CD4-positive, alpha-beta T cell (primary cell): Measurements from ENCODE around the gene POU3F1. TPM values are rescaled to one million over a fixed set of nuclear protein-coding genes. Genes with fewer than 3 reads are reported as not detected.

Experiments used
- ATAC-seq: fragments of 200-7000 bp; cut with Tn5 transposase; one replicate; pipeline ENCODE4 v1.10.0; 2022; ENCODE audit warnings: mild to moderate bottlenecking; ENCODE audit not compliant: poor library complexity
- CTCF ChIA-PET: fragments of 350-600 bp; sonication (Branson Sonifier 250); formaldehyde crosslinking; loops from one replicate; lab custom pipeline; 2021; ENCODE audit warnings: antibody characterized with exemption, inconsistent platforms; lab: Charles Lee
- POLR2A ChIA-PET: fragments of 350-600 bp; sonication (Branson Sonifier 250); formaldehyde crosslinking; loops from one replicate; lab custom pipeline; 2021; ENCODE audit warnings: antibody characterized with exemption, inconsistent platforms; lab: Charles Lee
- DNase-seq, 14 experiments: peaks; one replicate each; pipeline ENCODE4 v3.0.0-alpha.2; 2013 to 2020; ENCODE audit warnings: mixed read lengths in 2 of 14
- H3K27ac ChIP-seq, 2 donors: one replicate each; pipeline versions ENCODE4 v1.5.1 to v1.7.0; 2013; ENCODE audit warnings: low read length in 2 of 2, low read depth in 1 of 2, mild to moderate bottlenecking in 1 of 2
- H3K27me3 ChIP-seq, 2 experiments: 1 replicate in 1 of 2; 2 replicates in 1 of 2; pipeline versions ENCODE4 v1.6.1 to v1.7.0; 2013; ENCODE audit warnings: low read length in 2 of 2, control low read depth in 1 of 2, mild to moderate bottlenecking in 1 of 2, moderate library complexity in 1 of 2; ENCODE audit not compliant: insufficient read depth in 2 of 2, control insufficient read depth in 1 of 2
- H3K36me3 ChIP-seq: one replicate; pipeline ENCODE4 v1.6.1; 2013; ENCODE audit warnings: low read length, control low read depth; ENCODE audit not compliant: insufficient read depth
- H3K4me1 ChIP-seq: one replicate; pipeline ENCODE4 v1.6.1; 2013; ENCODE audit warnings: low read length, control low read depth; ENCODE audit not compliant: insufficient read depth
- H3K4me3 ChIP-seq: one replicate; pipeline ENCODE4 v1.5.1; 2013; ENCODE audit warnings: mild to moderate bottlenecking, low read length, moderate library complexity
- H3K9me3 ChIP-seq, 2 experiments: 1 replicate in 1 of 2; 2 replicates in 1 of 2; pipeline versions ENCODE4 v1.6.1 to v1.7.0; 2013; ENCODE audit warnings: low read length in 2 of 2, mild to moderate bottlenecking in 2 of 2, control low read depth in 1 of 2, moderate library complexity in 1 of 2; ENCODE audit not compliant: control insufficient read depth in 1 of 2, insufficient read depth in 1 of 2
- H3K27ac Mint-ChIP-seq: one replicate; pipeline ENCODE4 v1.8.0; 2020; ENCODE audit warnings: mixed read lengths
- H3K27me3 Mint-ChIP-seq: one replicate; pipeline ENCODE4 v1.8.0; 2021; ENCODE audit warnings: mixed read lengths
- H3K36me3 Mint-ChIP-seq: one replicate; pipeline ENCODE4 v1.8.0; 2021; ENCODE audit warnings: low read depth, mixed read lengths
- H3K4me1 Mint-ChIP-seq: one replicate; pipeline ENCODE4 v1.8.0; 2021; ENCODE audit warnings: low read depth, mixed read lengths
- H3K4me3 Mint-ChIP-seq: one replicate; pipeline ENCODE4 v1.8.0; 2020; ENCODE audit warnings: mild to moderate bottlenecking, mixed read lengths
- H3K9me3 Mint-ChIP-seq: one replicate; pipeline ENCODE4 v1.8.0; 2020; ENCODE audit warnings: mixed read lengths
- CTCF ChIP-seq: fragments of 200-600 bp; IDR thresholded peaks from one replicate; pipeline ENCODE4 v1.8.0; 2022; ENCODE audit warnings: antibody characterized with exemption, mild to moderate bottlenecking
- intact Hi-C, 2 experiments: fragments of 100-400 bp; cut with DNase I in 1 of 2; cut with micrococcal nuclease in 1 of 2; formaldehyde crosslinking; loops; one replicate each; pipeline versions ENCODE4 v1.15.1 to v1.9.0; 2023 to 2025; cut with DNase I, micrococcal nuclease
- total RNA-seq, 174 experiments: library from RNA in 2 of 174; stranded (reverse) in 2 of 174; gene quantifications; one replicate each; pipeline ENCODE4 v1.2.3 and lab custom pipeline; 2021 to 2026

Gene POU3F1
- total RNA-seq, 2 experiments from 2014 or later = 0.22 to 0.27 TPM

GRCh38 chr1:38079019-38079418 is 32.4 kb upstream of the POU3F1 start:
- DNase-seq (no peak), ATAC-seq (no peak)
- H3K27ac ChIP-seq = no peak overlapping the region
- Mint-ChIP-seq H3K4me3 (no peak overlapping the region), H3K36me3 (no peaks in the 10 kb centered on the region), H3K27me3 (peaks cover 4% of the 10 kb centered on the region), H3K9me3 (no peaks in the 10 kb centered on the region), H3K27ac (no peak overlapping the region), H3K4me1 (no peaks in the 10 kb centered on the region)
- H3K4me1 ChIP-seq = no peaks in the 10 kb centered on the region
- intact Hi-C loops = no loop called here
- H3K27me3 ChIP-seq = no peaks in the 10 kb centered on the region
- no peak overlapping the region for H3K4me3 ChIP-seq
- ChIA-PET POLR2A (no interaction called here), CTCF (no interaction called here)
- no peak for TF ChIP-seq CTCF
- no peaks in the 10 kb centered on the region for H3K36me3 ChIP-seq
- H3K9me3 ChIP-seq = no peaks in the 10 kb centered on the region

GRCh38 chr1:38077523-38078147 is 31.0 kb upstream of the POU3F1 start:
- CTCF ChIA-PET = no interaction called here
- H3K27ac Mint-ChIP-seq = no peak overlapping the region
- Histone ChIP-seq H3K4me1 (no peaks in the 10 kb centered on the region), H3K9me3 (no peaks in the 10 kb centered on the region), H3K27ac (no peak overlapping the region), H3K36me3 (no peaks in the 10 kb centered on the region), H3K4me3 (no peak overlapping the region), H3K27me3 (peaks cover 0 to 5% of the 10 kb centered on the region in 2 experiments)
- intact Hi-C loops = no loop called here
- DNase-seq (no peak), ATAC-seq (no peak)
- no peak overlapping the region for H3K4me3 Mint-ChIP-seq
- peaks cover 13% of the 10 kb centered on the region for H3K27me3 Mint-ChIP-seq
- no peaks in the 10 kb centered on the region for H3K4me1 Mint-ChIP-seq
- no peaks in the 10 kb centered on the region for H3K9me3 Mint-ChIP-seq
- no peak for TF ChIP-seq CTCF
- no peaks in the 10 kb centered on the region for H3K36me3 Mint-ChIP-seq
- POLR2A ChIA-PET = no interaction called here

- no peak for TF ChIP-seq CTCF
- H3K4me1 Mint-ChIP-seq = no peaks in the 10 kb centered on the region
- Histone ChIP-seq H3K36me3 (no peaks in the 10 kb centered on the region), H3K27me3 (peaks cover 0 to 6% of the 10 kb centered on the region in 2 experiments), H3K4me3 (no peak overlapping the region), H3K9me3 (no peaks in the 10 kb centered on the region), H3K27ac (no peak overlapping the region), H3K4me1 (no peaks in the 10 kb centered on the region)
- H3K27me3 Mint-ChIP-seq = peaks cover 16% of the 10 kb centered on the region
- no peak overlapping the region for H3K4me3 Mint-ChIP-seq
- ATAC-seq = no peak
- DNase-seq = no peak
- no peak overlapping the region for H3K27ac Mint-ChIP-seq
- no peaks in the 10 kb centered on the region for H3K36me3 Mint-ChIP-seq
- ChIA-PET POLR2A (no interaction called here), CTCF (no interaction called here)
- H3K9me3 Mint-ChIP-seq = no peaks in the 10 kb centered on the region
- intact Hi-C loops = no loop called here
These were observed 29.9 kb upstream of the POU3F1 start for GRCh38 chr1:38076455-38076854.
